ENCODE measurements around the gene RPL18. TPM values are rescaled to one million over a fixed set of nuclear protein-coding genes. Genes with fewer than 3 reads are reported as not detected.

RPL18 gene
- total RNA-seq, 3 donors from 2014 or later (not counting 1 experiment from before 2014, with no cell fraction given) = 900 to 1,086 (median 1,066) TPM

- intact Hi-C loops (cut with micrococcal nuclease) = no loop called here
- WGBS (ENCODE audit: insufficient coverage) = 98% methylated on average over 30 of the region's 30 CpGs
- H3K27ac Mint-ChIP-seq = peak overlapping the region; percentile 82 to 87
- H3K4me1 Mint-ChIP-seq = peaks cover 29 to 49% of the 10 kb centered on the region in 2 donors
- ATAC-seq (no peak), DNase-seq (no peak)
- Histone ChIP-seq H3K27me3 (ENCODE audit: control insufficient read depth, insufficient read depth, low read length) (no peaks in the 10 kb centered on the region), H3K4me3 (ENCODE audit: low read length) (no peak overlapping the region), H3K36me3 (ENCODE audit: control insufficient read depth, insufficient read depth, low read length) (peaks cover 18% of the 10 kb centered on the region), H3K27ac (ENCODE audit: low read length) (no peak overlapping the region), H3K4me1 (ENCODE audit: control insufficient read depth, insufficient read depth, low read length) (peaks cover 73% of the 10 kb centered on the region), H3K9me3 (ENCODE audit: control insufficient read depth, insufficient read depth, low read length) (no peaks in the 10 kb centered on the region)
- no peaks in the 10 kb centered on the region for H3K9me3 Mint-ChIP-seq
- H3K36me3 Mint-ChIP-seq = no peaks in the 10 kb centered on the region
- H3K4me3 Mint-ChIP-seq = no peak overlapping the region
- no peak for TF ChIP-seq CTCF (IDR thresholded peaks at IDR 0.05)
- no peaks in the 10 kb centered on the region for H3K27me3 Mint-ChIP-seq (ENCODE audit: low read depth in 2 of 2)
Observed at GRCh38 chr19:48625891-48626327, 6.9 kb upstream of the RPL18 start.

GRCh38 chr19:48624791-48625723, 6.1 kb upstream of the RPL18 start:
- peaks cover 31 to 52% of the 10 kb centered on the region in 2 donors for H3K4me1 Mint-ChIP-seq
- H3K4me3 ChIP-seq (ENCODE audit: low read length) = no peak overlapping the region
- DNase-seq = no peak
- H3K9me3 Mint-ChIP-seq = no peaks in the 10 kb centered on the region
- no peaks in the 10 kb centered on the region for H3K27me3 Mint-ChIP-seq (ENCODE audit: low read depth in 2 of 2)
- peak overlapping the region; percentile 76 for H3K27ac ChIP-seq (ENCODE audit: low read length)
- peak overlapping the region; percentile 82 to 87 for H3K27ac Mint-ChIP-seq
- H3K36me3 Mint-ChIP-seq = no peaks in the 10 kb centered on the region
- H3K4me3 Mint-ChIP-seq = peak overlapping the region; percentile 21
- peaks cover 70% of the 10 kb centered on the region for H3K4me1 ChIP-seq (ENCODE audit: control insufficient read depth, insufficient read depth, low read length)
- intact Hi-C loops (cut with micrococcal nuclease) = no loop called here
- ATAC-seq = no peak
- 83% methylated on average over 21 of the region's 24 CpGs for WGBS (ENCODE audit: insufficient coverage)
- no peaks in the 10 kb centered on the region for H3K9me3 ChIP-seq (ENCODE audit: control insufficient read depth, insufficient read depth, low read length)
- peaks cover 10% of the 10 kb centered on the region for H3K36me3 ChIP-seq (ENCODE audit: control insufficient read depth, insufficient read depth, low read length)
- TF ChIP-seq CTCF (IDR thresholded peaks at IDR 0.05) = no peak
- H3K27me3 ChIP-seq (ENCODE audit: control insufficient read depth, insufficient read depth, low read length) = no peaks in the 10 kb centered on the region

DNA sequence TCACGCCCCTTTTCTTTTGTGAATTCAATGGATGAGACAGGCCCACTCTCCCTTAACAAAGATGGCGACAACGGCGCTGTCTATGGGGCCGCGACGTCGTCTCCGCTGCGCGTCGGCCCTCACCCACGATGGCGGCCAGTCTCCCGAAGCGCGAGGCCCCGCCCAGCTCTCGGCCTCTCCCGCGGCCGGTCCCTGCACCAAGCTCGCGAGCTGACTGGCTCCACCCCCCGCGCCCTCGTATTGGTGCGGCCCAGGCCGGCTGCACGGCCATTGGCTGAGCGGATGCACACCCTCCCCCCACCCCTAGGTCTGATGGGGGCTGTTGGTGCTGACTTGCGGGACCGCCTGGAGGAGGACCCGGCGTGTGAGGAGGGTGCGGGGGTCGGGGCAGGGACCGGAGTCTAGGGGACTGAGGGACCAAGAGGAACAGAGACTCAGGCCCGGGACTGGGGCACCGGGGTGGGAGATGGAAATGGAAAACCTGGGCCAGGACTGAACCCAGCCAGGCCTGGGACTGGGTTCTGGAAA, 5.2 kb upstream of the RPL18 start:
- Histone ChIP-seq H3K27me3 (ENCODE audit: control insufficient read depth, insufficient read depth, low read length) (no peaks in the 10 kb centered on the region), H3K9me3 (ENCODE audit: control insufficient read depth, insufficient read depth, low read length) (no peaks in the 10 kb centered on the region), H3K36me3 (ENCODE audit: control insufficient read depth, insufficient read depth, low read length) (peaks cover 2% of the 10 kb centered on the region), H3K4me1 (ENCODE audit: control insufficient read depth, insufficient read depth, low read length) (peaks cover 71% of the 10 kb centered on the region), H3K4me3 (ENCODE audit: low read length) (peak overlapping the region; percentile 21), H3K27ac (ENCODE audit: low read length) (peak overlapping the region; percentile 76)
- Mint-ChIP-seq H3K4me3 (peak overlapping the region; percentile 86), H3K36me3 (no peaks in the 10 kb centered on the region), H3K27me3 (ENCODE audit: low read depth in 2 of 2) (no peaks in the 10 kb centered on the region), H3K27ac (peak overlapping the region; percentile 82 to 87), H3K9me3 (no peaks in the 10 kb centered on the region), H3K4me1 (peaks cover 40 to 61% of the 10 kb centered on the region in 2 donors)
- ATAC-seq (peak; percentile 72 to 84 (median 74)), DNase-seq (peak; percentile 88 to 97)
- 2% methylated on average over 36 of the region's 40 CpGs for WGBS (ENCODE audit: insufficient coverage)
- intact Hi-C loops (cut with micrococcal nuclease) = no loop called here
- TF ChIP-seq CTCF (IDR thresholded peaks at IDR 0.05) = no peak

Data from natural killer cell (primary cell).